Body of pancreas (tissue), 4 donors: ENCODE data around the gene JAML. TPM values are rescaled to one million over a fixed set of nuclear protein-coding genes. Genes with fewer than 3 reads are reported as not detected.
A peak's percentile ranks its signal among the peaks of the same experiment; 100 is the strongest.

ENCODE experiments used
- ATAC-seq: fragments of 150-250 bp; one replicate; pipeline ENCODE4 v1.9.1; 2016
- DNase-seq, 4 donors: peaks; one replicate each; pipeline ENCODE4 v3.0.0-alpha.2; 2019
- H3K27ac ChIP-seq, 4 donors: fragments of 200-600 bp; sonication (generic); 1 replicate in 3 of 4; 2 replicates in 1 of 4; pipeline versions ENCODE4 v1.5.1 to v1.6.1; 2016 to 2019; ENCODE audit warnings: mild to moderate bottlenecking in 1 of 4, mixed read lengths in 1 of 4, moderate library complexity in 1 of 4
- H3K27me3 ChIP-seq, 2 donors: fragments of 200-600 bp; sonication (generic); one replicate each; pipeline ENCODE4 v1.6.0; 2016; ENCODE audit warnings: mild to moderate bottlenecking in 1 of 2
- H3K36me3 ChIP-seq, 2 donors: fragments of 200-600 bp; sonication (generic); replicated peaks in 1 of 2; 2 replicates each; pipeline ENCODE4 v1.5.1; 2016; ENCODE audit warnings: low read depth in 2 of 2; ENCODE audit not compliant: insufficient read depth in 1 of 2
- H3K4me1 ChIP-seq: fragments of 200-600 bp; sonication (generic); one replicate; pipeline ENCODE4 v1.6.0; 2016
- H3K4me3 ChIP-seq, 2 donors: fragments of 200-600 bp; sonication (generic); 1 replicate in 1 of 2; 2 replicates in 1 of 2; pipeline ENCODE4 v1.5.1; 2016 to 2019
- H3K9me3 ChIP-seq, 3 donors: fragments of 200-600 bp; sonication (generic); 1 replicate in 2 of 3; 2 replicates in 1 of 3; pipeline ENCODE4 v1.5.1; 2016
- POLR2A ChIP-seq, 3 donors: fragments of 450-650 bp; IDR thresholded peaks; one replicate each; pipeline ENCODE4 v1.6.1; 2016; ENCODE audit warnings: antibody characterized with exemption in 3 of 3, mild to moderate bottlenecking in 2 of 3
- WGBS, 2 donors: methylation state at CpG; one replicate each; pipeline ENCODE4 v1.1.5; 2017; 5-methylcytosine and 5-hydroxymethylcytosine counted together
- intact Hi-C: fragments of 100-400 bp; cut with DNase I; formaldehyde crosslinking; loops from one replicate; pipeline ENCODE4 v1.15.1; 2023
- total RNA-seq, 2 donors: library from RNA; depleted of rRNA; stranded (reverse); fragments of >200 nt; gene quantifications; one replicate each; pipeline ENCODE4 v1.1.0, GENCODE V29; 2016
- TF ChIP-seq, protein P1 (sequence below), 7 experiments: fragments of 450-650 bp in 4 of 7; fragments of 200-600 bp in 3 of 7; sonication (generic) in 3 of 7; IDR thresholded peaks; one replicate each; pipeline ENCODE4 v1.5.1; 2016 to 2019; ENCODE audit warnings: antibody characterized with exemption in 7 of 7

The JAML gene
- total RNA-seq, 2 donors from 2014 or later: 0.99 to 4.9 TPM

DNA sequence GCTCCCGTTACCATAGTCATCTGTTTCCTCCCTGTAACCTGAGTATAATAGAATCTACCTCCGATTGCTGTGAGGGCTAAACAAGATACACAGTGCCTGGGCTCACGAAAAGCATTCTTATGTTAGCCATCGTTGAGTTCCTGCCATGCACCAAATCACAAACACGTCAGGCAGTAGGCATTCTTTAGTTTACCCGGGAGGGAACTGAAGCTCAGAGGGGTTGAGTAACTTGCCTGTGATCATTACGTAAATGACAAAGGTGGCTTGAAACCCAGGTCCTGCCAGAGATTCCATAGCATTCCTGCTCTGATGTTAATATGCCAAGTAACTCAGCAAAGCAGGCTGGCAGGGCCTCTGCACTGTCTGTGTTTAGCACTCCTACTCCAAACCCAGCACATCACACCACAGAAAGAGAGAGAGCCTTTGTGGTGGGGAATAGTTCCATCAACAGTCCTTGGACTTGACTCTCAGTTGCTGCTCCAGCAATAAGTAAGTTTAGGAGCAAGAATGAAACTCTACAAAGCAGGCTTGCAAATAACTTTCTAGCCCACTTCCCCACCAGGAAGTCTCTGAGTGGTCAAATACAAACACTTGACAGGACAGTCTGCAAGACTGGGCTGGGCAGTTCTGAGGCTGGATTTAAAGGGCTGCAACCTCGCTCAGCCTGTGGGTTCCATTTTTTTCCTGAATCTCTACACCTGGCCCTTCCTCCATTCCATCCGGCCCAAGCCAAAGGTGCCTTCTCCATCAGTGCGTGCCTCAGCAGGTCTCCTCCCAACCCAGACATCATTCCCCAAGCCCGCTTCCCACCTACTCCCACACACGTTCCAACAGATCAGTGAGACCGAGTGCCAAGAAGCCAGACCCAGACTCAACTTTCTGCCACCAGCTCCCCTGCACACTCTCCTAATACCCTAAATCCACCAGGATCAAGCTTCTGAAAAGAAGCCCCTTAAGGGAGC lies 49.5 kb downstream of the JAML start:
- H3K27ac ChIP-seq: peak overlapping the region in 3 of 4 donors; percentile 15 to 33 (median 30)
- WGBS, 2 donors: 53 to 57% methylated on average over 13 of the region's 13 CpGs
- H3K27me3 ChIP-seq: no peaks in the 10 kb centered on the region
- no peaks in the 10 kb centered on the region for H3K36me3 ChIP-seq
- DNase-seq (no peak), ATAC-seq (peak; percentile 47)
- peaks cover 7% of the 10 kb centered on the region for H3K4me1 ChIP-seq
- no peak overlapping the region for H3K4me3 ChIP-seq
- H3K9me3 ChIP-seq: no peaks in the 10 kb centered on the region
- no peak for TF ChIP-seq POLR2A (IDR thresholded peaks at IDR 0.05)
- TF ChIP-seq, protein P1, sequence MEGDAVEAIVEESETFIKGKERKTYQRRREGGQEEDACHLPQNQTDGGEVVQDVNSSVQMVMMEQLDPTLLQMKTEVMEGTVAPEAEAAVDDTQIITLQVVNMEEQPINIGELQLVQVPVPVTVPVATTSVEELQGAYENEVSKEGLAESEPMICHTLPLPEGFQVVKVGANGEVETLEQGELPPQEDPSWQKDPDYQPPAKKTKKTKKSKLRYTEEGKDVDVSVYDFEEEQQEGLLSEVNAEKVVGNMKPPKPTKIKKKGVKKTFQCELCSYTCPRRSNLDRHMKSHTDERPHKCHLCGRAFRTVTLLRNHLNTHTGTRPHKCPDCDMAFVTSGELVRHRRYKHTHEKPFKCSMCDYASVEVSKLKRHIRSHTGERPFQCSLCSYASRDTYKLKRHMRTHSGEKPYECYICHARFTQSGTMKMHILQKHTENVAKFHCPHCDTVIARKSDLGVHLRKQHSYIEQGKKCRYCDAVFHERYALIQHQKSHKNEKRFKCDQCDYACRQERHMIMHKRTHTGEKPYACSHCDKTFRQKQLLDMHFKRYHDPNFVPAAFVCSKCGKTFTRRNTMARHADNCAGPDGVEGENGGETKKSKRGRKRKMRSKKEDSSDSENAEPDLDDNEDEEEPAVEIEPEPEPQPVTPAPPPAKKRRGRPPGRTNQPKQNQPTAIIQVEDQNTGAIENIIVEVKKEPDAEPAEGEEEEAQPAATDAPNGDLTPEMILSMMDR (IDR thresholded peaks at IDR 0.05): no peak
- intact Hi-C loops: no loop called here

DNA sequence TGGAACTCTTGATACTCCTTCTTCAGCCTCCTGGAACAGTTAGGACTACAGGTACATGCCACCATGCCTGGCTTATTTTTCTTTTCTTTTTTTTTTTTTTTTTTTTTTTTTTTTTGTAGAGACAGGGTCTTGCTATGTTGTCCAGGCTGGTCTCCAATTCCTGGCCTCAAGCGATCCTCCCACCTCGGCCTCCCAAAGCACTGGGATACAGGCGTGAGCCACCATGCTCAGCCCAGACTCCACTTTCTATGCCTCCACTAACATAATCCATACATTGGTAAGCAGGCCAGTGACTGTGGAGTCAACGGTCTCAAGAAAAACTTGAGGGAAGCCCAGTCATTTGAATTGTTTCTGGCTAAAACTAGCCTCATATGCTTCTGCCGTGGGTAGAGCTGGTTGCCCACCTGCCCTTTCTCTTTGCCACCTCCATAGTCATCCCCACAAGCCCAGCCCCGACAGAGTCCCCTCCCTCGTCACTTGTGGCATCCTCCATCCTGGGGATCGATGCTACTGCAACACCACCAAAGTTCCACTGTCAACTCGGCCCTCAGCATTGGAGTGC lies 50.7 kb downstream of the JAML start:
- H3K27me3 ChIP-seq: no peaks in the 10 kb centered on the region
- WGBS, 2 donors: 76 to 78% methylated on average over 9 of the region's 9 CpGs
- no peaks in the 10 kb centered on the region for H3K9me3 ChIP-seq
- H3K4me1 ChIP-seq: peaks cover 7% of the 10 kb centered on the region
- ATAC-seq: no peak
- TF ChIP-seq POLR2A (IDR thresholded peaks at IDR 0.05): no peak
- TF ChIP-seq, protein P1 (IDR thresholded peaks at IDR 0.05): no peak
- H3K4me3 ChIP-seq: no peak overlapping the region
- DNase-seq: no peak
- H3K27ac ChIP-seq: no peak overlapping the region
- intact Hi-C loops: no loop called here
- H3K36me3 ChIP-seq: no peaks in the 10 kb centered on the region

DNA sequence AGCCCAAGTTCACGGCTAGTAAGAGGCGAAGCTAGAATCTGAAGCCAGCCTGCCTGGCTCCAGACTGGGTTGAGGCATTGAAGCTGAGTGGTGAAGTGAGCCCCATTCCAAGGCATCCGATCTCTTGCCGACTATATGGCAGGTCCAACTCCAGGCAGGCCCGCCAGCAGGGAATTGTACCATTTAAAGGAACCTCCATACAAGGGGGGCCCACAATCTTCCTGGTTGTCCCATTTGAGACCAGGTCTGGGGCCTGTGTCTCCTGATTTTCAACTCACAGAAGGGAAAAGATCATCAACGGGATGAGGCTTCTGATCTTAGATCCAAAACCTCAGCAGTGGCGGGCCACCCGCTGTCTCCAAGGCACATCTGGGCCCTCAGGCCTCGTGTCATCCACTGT lies 52.5 kb downstream of the JAML start:
- H3K4me1 ChIP-seq: peaks cover 7% of the 10 kb centered on the region
- no peak for ATAC-seq
- no peak for TF ChIP-seq POLR2A (IDR thresholded peaks at IDR 0.05)
- TF ChIP-seq, protein P1 (IDR thresholded peaks at IDR 0.05): no peak
- no peaks in the 10 kb centered on the region for H3K9me3 ChIP-seq
- no peak for DNase-seq
- H3K36me3 ChIP-seq: no peaks in the 10 kb centered on the region
- H3K27ac ChIP-seq: no peak overlapping the region
- no peak overlapping the region for H3K4me3 ChIP-seq
- intact Hi-C loops: no loop called here
- no peaks in the 10 kb centered on the region for H3K27me3 ChIP-seq
- WGBS, 2 donors: 82 to 95% methylated on average over 6 to 9 of the region's 9 CpGs

DNA sequence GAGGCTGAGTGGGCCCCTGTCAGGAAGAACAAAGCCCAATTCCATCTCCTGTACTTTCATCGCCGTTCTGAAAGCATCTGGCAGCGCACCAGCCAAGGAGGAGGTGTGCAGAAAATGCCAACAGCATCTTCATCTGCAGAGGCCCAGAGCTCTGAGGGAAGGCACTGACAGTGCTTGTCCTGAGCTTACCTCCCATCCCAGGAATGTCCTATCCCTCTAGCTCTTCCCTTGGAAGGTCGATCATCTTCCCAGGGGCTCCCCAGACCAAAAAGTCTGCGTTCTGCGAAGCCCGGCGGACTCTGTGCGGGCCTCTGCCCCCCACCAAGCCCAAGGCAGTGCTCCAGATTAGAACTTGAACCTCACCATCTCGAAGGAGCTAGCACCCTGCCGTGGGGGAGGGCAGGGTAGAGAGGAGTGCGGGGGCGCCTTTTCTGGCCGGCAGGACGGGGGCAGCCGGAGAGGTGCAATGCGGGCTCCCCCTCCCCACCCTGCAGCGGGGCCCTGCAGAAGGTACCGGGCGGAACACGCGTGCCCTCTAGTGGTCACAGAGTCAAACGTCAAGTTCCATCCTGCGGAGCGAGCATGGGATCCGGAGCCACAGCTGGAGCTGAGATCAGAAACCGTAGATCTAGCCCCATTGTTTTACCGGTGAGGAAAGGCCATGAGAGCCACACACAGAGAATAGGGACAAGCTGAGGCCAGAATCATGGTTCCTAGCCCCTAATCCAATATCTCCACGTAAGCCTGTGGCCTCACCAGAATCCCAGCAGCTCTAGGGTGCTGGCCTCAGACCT lies 53.3 kb downstream of the JAML start:
- 3 to 6% methylated on average over 16 to 29 of the region's 29 CpGs for WGBS, 2 donors

More for the DNA sequence above, 53.3 kb downstream of the JAML start:
- TF ChIP-seq, protein P1 (IDR thresholded peaks at IDR 0.05): peak; percentile 75 to 89 (median 82)
- TF ChIP-seq POLR2A (IDR thresholded peaks at IDR 0.05): no peak
- intact Hi-C loops: no loop called here
- DNase-seq (peak; percentile 74 to 79 (median 76)), ATAC-seq (peak; percentile 80)
- no peaks in the 10 kb centered on the region for H3K36me3 ChIP-seq
- no peaks in the 10 kb centered on the region for H3K9me3 ChIP-seq
- no peak overlapping the region for H3K27ac ChIP-seq
- H3K4me1 ChIP-seq: peaks cover 7% of the 10 kb centered on the region
- H3K4me3 ChIP-seq: no peak overlapping the region
- no peaks in the 10 kb centered on the region for H3K27me3 ChIP-seq
